Testis (tissue), 2 donors: ENCODE data around the gene MTA3.

ENCODE experiments used
- POLR2A ChIP-seq: fragments of 450-650 bp; IDR thresholded peaks from one replicate; pipeline ENCODE4 v1.6.1; 2017; ENCODE audit warnings: antibody characterized with exemption, mild to moderate bottlenecking, moderate library complexity
- TF ChIP-seq, protein P1 (sequence below), 3 experiments: fragments of 450-650 bp in 2 of 3; fragments of 200-600 bp in 1 of 3; sonication (generic) in 1 of 3; IDR thresholded peaks; one replicate each; pipeline ENCODE4 v1.5.1; 2016 to 2019; ENCODE audit warnings: antibody characterized with exemption in 3 of 3, mild to moderate bottlenecking in 2 of 3, moderate library complexity in 1 of 3

DNA sequence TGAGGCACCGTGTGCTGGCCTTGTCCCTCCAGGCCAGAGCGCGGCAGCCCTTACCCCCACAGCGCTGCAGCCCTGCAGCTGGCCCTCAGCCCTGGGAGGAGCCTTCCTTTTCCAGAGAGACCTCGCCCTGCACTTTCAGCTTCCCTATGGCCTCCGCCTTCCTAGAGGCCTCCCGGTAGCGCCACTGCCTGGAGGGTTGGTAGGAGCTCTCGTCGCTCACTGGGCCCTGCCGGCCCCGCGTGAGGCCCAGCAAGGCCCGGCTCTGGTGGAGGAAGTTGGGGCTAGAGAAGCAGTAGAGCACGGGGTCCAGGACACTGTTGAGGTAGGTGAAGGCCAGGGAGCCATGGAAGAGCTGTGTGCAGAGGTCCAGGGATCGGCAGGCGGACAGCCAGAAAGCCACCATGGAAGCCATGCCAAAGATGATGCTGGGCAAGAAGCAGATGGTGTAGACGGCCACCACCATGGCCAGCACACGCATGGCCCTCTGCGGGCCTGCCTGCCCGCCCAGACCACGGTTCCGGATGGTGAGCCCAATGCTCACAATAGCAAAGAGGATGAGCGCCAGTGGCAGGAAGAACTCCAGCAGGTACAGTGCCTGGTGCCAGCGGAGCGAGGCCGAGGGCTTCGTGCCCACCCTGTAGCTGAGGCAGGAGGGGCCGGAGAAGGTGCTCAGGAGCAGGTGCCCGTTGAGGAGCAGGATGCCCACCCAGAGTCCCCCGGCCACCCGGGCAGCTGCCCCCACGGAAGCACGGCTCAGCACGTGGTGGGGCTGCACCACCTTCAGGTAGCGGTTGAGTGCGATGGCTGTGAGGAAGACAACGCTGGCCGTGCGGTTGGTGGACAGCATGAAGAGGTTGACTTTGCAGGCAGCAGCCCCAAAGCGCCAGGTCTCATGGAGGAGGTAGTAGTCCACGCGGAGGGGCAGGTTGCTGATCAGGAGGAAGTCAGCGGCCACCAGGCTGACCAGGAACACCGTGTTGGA lies 194.7 kb downstream of the MTA3 start:
- TF ChIP-seq, protein P1, sequence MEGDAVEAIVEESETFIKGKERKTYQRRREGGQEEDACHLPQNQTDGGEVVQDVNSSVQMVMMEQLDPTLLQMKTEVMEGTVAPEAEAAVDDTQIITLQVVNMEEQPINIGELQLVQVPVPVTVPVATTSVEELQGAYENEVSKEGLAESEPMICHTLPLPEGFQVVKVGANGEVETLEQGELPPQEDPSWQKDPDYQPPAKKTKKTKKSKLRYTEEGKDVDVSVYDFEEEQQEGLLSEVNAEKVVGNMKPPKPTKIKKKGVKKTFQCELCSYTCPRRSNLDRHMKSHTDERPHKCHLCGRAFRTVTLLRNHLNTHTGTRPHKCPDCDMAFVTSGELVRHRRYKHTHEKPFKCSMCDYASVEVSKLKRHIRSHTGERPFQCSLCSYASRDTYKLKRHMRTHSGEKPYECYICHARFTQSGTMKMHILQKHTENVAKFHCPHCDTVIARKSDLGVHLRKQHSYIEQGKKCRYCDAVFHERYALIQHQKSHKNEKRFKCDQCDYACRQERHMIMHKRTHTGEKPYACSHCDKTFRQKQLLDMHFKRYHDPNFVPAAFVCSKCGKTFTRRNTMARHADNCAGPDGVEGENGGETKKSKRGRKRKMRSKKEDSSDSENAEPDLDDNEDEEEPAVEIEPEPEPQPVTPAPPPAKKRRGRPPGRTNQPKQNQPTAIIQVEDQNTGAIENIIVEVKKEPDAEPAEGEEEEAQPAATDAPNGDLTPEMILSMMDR (IDR thresholded peaks at IDR 0.05), result no peak
- TF ChIP-seq POLR2A, result no peak
